Measurements from ENCODE around the gene NSDHL.

GRCh38 chrX:152821145-152821765 lies 9.6 kb upstream of the NSDHL start:
- TF ChIP-seq EZH2 (IDR thresholded peaks at IDR 0.05; ENCODE audit: insufficient read depth, poor library complexity, severe bottlenecking), result no peak
- TF ChIP-seq EZH2phosphoT487 (IDR thresholded peaks at IDR 0.05; ENCODE audit: insufficient read depth, low read depth), result no peak
